Measurements from ENCODE around the gene NUP205. TPM values are rescaled to one million over a fixed set of nuclear protein-coding genes. Genes with fewer than 3 reads are reported as not detected.
A peak's percentile ranks its signal among the peaks of the same experiment; 100 is the strongest.

Gene NUP205
- total and polyA plus RNA-seq, 2 of the 13 experiments (the other 11 are each of a cell fraction or from before 2014, with no cell fraction given): 46.2 to 87.2 TPM

GRCh38 chr7:135509839-135510591 is 47.7 kb upstream of the NUP205 start, which contains the start of gene CNOT4 (continued):
- TF ChIP-seq ZBTB33 (CRISPR knock-in tag; IDR thresholded peaks at IDR 0.05) (peak; percentile 14; the same call in 1 of the 2 replicates), ZBTB34 (CRISPR knock-in tag; IDR thresholded peaks at IDR 0.05) (no peak), HMGXB4 (CRISPR knock-in tag; IDR thresholded peaks at IDR 0.05; ENCODE audit: borderline replicate concordance in 1 of 2, low read depth in 1 of 2) (peak; percentile 71 to 90; a peak in 3 of 4 replicates), RFXAP (CRISPR knock-in tag; IDR thresholded peaks at IDR 0.05; ENCODE audit: borderline replicate concordance) (no peak), PCBP2 (optimal IDR thresholded peaks at IDR 0.05; ENCODE audit: low read depth, low read length, poor library complexity, severe bottlenecking) (no peak), ZNF770 (CRISPR knock-in tag; IDR thresholded peaks at IDR 0.05) (peak; percentile 71), ZMYM4 (CRISPR knock-in tag; IDR thresholded peaks at IDR 0.05) (peak; percentile 74), FUBP1 (CRISPR knock-in tag; IDR thresholded peaks at IDR 0.05; ENCODE audit: borderline replicate concordance) (no peak), MEF2D (CRISPR knock-in tag; IDR thresholded peaks at IDR 0.05) (no peak), ZNF34 (CRISPR knock-in tag; IDR thresholded peaks at IDR 0.05; ENCODE audit: borderline replicate concordance) (0 out of 2 replicates have a peak, but pooled peaks have one; percentile 35), ZNF292 (CRISPR knock-in tag; IDR thresholded peaks at IDR 0.05; ENCODE audit: borderline replicate concordance, low read depth) (no peak), ZNF143 (CRISPR knock-in tag; IDR thresholded peaks at IDR 0.05) (peak; percentile 97), GPBP1L1 (CRISPR knock-in tag; IDR thresholded peaks at IDR 0.05) (no peak), ZNF720 (CRISPR knock-in tag; IDR thresholded peaks at IDR 0.05) (no peak), ZNF567 (CRISPR knock-in tag; IDR thresholded peaks at IDR 0.05; ENCODE audit: borderline replicate concordance) (no peak; the same call in 1 of the 2 replicates)

Data from HepG2 (cell line).